Measurements from ENCODE around the gene EDARADD.

The EDARADD gene

DNA sequence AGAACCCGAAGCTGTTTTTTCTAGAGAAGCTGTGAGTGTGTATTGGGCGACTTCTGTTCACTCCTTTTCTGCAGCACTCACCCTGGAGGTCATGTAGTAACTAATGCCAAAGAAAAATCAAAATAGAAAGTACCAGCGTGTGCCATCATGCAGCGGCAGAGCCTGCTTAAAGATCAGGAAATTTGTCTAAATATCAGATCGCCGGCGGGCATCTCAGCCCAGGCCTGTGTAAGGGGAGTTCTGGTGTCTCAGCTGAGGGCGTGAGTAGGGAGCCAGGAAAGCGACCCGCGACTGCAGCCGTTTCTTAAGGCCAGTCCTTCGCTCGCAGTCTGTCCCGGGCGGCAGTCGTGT lies 768 bp downstream of the EDARADD start:
- DNase-seq (ENCODE audit: low read depth), result peak; percentile 8

DNA sequence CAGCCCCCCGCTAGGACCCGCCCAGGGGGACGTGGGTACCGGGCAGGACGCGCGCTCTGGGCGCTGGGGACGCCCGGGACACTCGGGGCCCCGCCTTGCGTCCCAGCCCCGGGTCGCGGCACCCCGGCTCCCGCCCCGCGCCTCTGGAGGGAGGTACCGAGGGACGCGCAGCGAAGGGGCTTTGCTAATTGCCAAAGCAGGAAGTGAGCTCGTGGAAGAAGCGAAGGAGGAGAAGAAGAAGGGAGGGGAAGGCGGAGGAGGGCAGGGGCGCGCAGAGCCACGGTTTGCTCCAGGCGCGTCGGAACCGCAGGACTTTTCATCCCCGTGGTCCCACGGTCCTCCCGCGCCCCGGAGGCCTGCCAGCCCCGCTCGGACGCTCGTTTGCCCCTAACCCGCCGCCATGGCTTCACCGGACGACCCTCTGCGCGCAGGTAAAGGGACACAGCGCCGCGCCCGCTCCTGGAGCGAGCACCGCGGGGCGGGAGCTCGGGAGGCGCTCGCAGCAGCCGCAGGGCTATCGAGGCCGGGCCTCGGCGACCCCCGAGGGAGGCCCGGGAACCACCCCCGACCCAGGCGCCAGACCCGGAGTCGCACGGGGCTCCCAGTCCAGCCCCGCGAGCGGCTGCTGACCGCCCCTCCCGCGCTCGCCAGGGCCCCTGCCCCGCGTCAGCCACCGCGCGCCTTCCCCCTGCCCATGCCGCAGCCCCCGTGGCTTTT lies 1.3 kb downstream of the EDARADD start:
- no peak for DNase-seq (ENCODE audit: low read depth)

DNA sequence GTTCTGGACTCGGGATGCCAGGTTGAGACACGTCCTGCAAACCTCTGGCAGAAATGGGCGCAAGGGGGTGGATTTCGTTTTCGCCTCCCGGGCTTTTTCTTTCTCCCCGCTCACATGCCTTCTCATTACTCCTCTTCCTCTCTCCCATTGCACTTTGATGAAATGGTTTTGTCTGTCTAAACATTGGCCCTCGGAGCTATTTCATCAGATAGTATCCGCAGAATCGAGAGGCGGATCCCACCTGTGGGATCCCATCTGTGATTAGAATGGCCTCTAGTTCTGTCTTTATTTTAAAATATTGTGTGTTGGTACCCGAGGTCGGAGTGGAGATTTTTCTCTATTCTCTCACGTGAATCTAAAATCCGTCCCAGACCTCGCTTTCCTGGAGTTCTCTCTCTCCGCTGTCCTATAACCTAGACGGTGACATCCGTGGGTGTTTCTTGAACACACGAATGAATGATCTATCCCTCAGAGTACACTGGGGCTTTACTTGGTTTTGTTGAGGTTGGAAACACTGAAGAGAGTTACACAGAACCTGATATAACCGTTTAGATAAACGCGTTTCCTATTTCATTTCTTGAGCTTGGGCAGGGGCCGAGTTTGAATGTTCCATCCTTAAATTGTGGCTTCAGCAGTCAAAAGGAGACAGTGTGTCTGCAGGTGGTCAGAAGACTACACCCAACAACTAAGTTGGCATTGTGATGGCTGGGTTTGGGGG lies 2.0 kb downstream of the EDARADD start:
- no peak for DNase-seq (ENCODE audit: low read depth)

DNA sequence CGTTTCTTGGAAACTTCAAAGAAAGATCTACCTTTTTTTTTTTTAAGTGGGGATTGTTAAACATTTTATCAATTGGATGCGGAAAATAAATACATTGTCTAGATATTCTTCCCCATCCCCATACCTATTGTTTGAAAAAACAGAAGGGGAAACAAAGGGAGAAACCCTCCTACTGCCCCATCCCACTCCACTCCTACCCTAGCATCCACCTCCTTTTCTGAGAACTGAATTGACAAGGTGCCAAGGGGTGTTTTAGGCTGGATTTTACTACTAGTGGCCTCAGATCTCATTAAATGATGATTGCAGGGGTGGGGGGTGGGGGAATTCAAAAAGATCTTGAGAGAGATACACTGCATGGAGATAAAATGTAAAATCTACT lies 2.6 kb downstream of the EDARADD start:
- DNase-seq (ENCODE audit: low read depth), result no peak

DNA sequence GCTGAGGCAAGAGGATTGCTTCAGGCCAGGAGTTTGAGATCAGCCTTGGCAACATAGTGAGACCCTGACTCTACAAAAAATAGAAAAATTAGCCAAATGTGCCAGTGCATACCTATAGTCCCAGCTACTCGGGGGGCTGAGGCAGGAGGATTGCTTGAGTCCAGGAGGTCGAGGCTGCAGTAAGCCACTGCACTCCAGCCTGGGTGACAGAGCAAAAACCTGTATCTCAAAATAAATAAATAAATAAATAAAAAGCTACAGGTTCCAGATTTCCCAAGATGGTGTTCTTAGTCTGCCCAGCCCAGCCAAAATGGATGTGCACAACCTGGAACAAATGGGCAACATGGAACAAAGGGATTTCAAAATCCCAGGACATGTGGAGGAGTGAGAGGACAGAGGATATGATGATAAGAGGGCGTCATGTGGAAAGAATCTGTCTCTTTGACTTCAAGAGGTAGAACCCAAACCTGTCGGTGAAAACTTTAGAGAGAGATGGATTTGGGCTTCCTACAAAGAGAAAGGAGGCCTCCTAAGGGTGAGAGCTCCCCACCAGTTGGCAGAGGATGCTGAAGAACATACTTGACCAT lies 3.2 kb downstream of the EDARADD start:
- DNase-seq (ENCODE audit: low read depth), result no peak

DNA sequence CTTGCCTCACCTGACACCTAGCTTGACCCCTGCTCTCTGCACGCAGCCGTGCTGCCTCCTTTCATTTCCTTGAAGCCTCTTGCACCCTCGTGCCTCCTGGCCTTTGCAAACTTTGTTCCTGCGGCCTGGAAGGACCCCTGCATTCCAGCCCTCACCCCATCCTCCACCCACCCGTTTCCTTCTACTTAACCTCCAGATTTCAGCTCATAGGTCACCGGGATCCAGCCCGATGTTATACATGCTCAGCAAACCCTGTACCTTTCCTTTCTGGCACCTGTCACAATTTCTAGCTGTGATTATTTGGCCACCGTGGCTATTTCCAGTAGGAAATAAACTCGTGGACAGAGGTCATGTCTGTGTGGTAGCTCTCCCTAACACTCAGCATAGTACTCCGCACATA lies 4.5 kb downstream of the EDARADD start:
- no peak for DNase-seq (ENCODE audit: low read depth)

DNA sequence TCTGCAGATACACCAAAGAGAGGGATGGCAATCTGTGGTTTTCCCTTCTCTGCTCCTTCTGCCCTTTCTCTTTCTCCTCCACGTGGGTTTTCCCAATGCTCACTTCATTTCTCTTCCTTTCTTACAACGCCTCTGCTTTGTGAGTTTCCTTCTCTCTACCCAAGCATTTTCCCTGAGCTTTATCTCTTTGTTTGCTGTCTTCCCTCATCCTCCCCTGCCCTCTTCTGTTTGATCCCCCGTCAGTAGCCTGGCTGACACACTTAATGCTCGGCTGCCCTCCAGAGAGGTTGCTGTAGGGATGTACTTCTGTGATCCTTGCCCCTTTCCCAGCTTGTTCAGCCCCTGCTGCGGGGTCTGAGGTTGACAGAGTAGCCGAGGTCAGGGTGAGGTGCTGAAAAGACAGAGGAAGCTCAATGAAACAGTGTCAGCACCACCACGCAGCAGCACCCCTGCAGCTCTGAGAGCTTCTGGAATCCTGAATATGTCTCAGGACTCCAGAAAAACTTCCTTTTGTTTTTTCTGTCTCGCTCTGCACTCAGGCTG lies 6.0 kb downstream of the EDARADD start:
- no peak for DNase-seq (ENCODE audit: low read depth)

DNA sequence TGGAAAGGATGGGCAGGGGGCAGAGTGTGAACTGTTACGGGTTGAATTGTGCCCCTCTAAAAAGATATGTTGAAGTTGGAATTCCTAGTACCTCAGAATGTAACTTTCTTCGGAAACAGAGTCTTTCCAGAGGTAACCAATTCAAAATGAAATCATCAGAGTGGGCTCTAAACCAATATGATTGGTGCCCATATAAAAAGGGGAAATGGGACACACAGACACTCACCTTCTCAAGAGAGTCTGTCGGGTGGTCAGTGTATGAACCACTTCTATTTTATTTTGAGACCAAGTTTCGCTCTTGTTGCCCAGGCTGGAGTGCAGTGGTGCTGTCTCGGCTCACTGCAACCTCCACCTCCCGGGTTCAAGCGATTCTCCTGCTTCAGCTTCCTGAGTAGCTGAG lies 7.6 kb downstream of the EDARADD start:
- DNase-seq (ENCODE audit: low read depth), result no peak

DNA sequence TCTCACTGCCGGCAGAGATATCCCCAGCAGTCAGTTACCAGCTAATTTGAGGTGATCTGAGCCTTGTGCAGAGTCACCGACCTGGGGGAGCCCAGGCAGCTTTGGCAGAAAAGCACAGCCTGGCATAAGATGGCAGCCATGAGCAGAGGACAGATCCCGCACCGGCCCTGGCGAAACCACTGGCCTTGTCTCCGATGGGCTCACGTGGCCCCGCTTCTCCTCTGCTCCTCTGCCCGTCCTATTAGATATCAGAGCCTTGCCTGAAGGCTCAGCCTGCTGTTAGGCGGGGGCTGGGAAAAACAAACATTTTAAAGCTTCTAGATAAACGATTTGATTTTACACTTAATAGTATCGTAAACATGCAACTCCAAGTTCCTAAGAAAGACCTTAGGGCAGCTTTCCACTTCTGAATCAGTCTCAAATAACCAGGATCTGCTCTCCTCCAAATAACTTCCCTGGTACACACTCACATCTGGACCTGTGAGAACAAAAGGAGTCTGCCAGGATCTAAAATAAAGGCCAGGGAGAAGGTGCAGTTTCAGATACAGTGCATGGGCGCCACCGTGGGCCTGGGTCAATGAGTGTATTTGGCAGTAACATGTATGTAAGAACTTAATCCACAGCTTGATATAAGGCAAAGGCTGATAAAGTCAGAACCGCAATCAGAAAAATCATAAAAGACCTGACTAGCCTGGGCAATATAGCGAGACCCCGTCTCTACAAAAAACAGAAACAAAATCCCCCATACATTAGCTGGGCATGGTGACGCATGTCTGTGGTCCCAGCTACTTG lies 10.0 kb downstream of the EDARADD start:
- no peak for DNase-seq (ENCODE audit: low read depth)

DNA sequence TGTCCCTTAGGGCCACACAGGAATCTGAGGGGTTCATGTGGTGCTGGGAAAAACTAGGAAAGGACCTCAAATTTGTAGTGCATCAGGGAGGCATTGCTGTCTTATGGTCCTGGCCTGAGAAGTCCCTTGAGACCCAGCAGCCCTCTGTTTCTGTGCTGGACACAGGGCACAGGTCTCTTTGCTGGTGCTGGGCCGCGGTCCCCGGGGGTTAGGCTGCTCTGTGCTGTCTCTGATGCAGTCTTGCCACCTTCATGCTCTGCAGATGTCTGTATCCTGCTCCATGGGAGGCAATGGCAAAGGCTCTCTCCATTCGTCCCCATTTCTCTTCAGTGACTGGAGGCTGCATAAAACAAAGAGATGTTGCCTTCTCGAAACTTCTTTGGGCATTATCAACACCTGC lies 13.0 kb downstream of the EDARADD start:
- no peak for DNase-seq (ENCODE audit: low read depth)

DNA sequence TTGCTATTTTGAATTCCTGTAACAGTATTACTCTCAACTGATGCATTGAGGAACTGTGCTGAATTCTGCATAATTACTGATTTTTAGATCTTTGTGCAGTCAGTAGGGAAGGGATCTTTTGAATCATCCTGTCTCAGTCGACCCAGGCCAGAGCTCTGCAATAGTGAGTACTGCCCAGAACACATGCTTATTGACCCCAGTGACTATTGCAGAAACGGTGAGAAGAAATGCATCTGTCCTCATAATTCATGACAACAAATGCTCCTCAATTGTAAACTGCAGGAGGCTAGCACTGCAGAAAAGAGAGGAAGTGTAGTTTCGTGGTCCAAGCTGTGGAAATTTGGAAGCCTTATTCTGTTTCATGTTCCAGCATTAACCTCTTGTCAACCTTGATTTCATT lies 19.6 kb downstream of the EDARADD start:
- DNase-seq (ENCODE audit: low read depth), result no peak

DNA sequence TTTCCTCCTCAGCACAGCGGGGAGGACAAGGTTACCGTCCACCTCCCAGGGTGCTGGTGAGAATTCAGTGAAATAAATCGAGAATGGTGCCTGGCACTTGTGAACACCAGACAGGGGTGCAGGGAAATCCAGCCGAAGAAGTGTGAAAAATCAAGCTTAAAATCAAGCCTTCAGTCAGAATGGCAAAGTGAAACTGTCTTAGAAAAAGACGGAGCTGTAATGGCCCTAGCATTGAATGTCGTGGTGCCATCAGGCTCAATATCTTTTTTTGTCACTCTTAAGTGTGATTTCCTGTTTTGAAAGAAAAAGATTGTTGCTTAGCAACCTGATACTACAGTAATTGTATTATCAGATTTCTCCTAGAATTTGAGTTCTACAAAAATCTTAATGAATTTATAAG lies 22.1 kb downstream of the EDARADD start:
- no peak for DNase-seq (ENCODE audit: low read depth)

DNA sequence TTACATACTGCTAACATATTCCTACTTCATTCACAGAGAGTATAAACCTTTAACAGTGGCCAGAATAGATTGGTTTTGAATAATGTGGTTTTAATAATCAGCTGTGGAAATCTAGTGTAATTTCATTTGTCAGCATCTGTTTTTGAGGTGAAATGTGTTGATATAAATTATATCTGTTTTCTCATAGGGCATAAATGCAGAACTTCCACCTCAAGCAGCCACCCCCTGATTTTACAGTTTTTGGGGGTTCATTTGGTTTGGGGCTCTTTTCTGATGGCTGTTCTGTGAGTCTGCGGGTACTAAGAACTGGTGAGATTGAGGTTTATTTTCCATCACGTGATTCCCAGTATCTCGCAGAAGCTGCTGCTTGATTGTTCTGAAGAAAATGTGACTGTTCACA lies 23.2 kb downstream of the EDARADD start:
- no peak for DNase-seq (ENCODE audit: low read depth)

DNA sequence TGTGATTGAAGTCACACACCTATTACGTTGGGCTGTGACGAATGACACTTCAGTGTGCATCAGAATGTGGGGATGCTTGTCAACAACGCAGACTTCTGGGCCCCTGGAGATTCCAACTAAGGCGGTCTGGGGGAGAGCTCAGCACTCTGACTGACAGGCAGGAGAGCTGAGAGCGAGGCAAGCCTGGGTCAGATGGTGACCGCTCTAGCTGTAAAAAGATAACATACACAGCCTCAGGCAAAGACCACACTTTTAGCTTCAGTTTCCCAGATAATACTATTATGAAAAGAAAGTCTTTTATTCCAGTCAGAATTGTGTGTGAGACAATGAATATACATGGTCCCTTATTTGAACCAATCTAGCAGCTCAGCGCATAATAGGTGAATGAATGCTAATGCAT lies 25.4 kb downstream of the EDARADD start:
- DNase-seq (ENCODE audit: low read depth), result no peak

DNA sequence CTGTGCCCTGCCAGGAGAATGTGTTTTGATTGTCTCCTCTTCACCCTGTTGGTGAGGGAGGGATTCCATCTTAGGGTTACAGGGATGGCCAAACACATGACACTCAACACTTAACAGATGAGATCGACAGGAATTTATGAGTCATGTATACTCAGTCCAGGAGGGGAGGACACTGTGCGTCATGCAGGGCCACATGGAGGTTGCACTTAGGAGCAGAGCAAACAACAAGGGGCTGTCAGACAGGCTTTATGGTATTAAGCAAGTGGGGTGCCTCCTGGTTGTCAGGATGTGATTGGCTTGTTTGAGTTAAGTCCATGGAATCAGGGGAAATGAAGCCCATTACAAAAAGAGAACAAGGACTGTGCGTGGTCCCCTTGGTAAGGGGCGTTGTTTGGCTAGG lies 26.9 kb downstream of the EDARADD start:
- DNase-seq (ENCODE audit: low read depth), result peak; percentile 34

DNA sequence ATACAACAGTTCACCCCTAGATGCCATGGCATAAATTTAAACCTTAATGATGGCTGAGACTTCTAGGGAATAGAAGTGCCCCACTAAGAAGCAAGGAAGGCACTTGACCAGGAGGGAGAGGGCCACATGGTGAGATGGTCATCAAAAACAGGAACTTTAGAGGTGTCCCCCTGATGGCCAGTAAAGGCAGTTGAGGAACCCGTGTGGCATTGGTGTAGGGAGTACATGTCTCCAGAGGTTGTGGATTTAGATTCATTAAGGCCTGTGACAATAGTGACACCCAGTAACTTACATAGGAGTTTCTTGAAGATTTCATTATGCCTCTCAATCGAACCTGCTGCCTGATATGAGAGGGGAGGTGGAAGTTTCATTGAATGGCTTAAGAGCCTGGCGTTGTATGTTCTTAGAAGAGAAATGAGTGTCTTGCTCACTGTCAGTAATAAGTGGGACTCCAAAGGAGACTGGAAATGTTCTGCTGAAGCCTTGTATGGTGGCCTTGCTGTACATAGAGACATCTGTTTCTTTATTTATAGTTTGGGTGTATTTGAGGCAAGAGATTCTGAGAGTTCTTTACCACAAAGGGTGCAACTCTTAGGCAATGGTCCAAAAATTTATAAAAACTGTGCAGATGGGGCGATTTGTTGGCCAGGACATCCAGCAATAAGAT lies 27.9 kb downstream of the EDARADD start:
- DNase-seq (ENCODE audit: low read depth), result no peak

DNA sequence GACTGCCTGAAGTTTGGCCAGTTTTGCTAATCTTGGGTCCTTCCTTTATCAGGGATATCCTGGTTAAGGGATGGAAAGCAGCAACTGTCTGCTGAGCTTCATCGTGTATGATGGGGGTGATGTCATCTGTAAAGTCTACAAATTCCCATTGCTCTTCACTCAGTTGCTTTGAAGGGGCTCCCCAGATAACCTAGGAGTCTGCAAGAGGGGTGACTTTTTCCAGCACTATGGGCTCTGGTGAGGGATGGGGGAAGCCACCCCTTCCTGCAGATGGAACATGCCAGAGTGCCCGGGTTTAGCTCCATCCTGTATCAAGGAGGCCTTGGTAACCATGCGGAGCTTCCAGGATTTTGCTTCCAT lies 28.4 kb downstream of the EDARADD start:
- no peak for DNase-seq (ENCODE audit: low read depth)

DNA sequence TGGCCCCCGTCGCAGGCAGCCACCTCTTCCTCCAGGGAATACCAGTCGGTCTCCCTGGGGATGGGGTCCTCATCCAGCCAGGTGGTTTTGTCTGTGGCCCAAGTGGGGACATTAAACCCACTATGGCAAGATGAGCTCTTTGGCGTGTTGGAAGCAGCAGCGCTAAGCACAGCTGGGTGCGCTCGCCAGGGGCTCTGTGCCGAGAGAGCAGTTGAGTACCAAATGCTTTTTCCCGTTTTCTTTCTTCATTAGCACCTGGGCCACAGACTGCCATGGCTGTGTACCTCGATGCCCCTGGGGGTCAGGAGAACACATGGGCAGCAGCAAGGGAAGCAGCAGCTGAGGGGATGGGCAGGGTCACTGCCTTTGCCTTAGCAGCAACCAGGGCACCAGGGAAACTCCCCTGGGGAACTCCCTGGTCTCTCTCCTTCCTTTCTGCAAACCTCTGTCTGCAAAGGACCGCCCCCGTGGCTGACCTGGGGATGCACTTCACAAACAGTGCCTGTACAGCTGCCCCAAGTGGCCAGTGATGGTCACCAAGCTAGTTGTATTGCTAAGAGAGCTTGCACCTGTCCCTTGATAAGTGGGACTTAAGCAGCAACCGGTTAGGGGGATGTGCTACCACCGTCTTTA lies 31.1 kb downstream of the EDARADD start:
- DNase-seq (ENCODE audit: low read depth), result no peak

DNA sequence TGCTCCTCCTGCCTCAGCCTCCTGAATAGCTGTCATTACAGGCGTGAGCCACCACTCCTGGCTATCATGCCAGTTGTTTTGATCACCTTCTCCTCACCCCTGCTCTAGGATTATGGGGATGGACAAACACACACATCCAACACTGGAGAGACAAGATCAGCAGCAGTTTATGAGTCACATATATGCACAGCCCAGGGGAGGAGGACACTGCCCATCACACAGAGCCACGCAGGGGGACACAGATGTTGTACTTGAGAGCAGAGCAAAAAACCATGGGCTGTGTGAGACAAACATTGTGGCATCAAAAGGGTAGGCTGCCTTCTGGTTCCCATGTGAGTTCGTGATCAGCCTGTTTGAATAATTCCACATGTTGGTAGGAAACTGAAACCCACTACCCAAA lies 32.1 kb downstream of the EDARADD start:
- no peak for DNase-seq (ENCODE audit: low read depth)

DNA sequence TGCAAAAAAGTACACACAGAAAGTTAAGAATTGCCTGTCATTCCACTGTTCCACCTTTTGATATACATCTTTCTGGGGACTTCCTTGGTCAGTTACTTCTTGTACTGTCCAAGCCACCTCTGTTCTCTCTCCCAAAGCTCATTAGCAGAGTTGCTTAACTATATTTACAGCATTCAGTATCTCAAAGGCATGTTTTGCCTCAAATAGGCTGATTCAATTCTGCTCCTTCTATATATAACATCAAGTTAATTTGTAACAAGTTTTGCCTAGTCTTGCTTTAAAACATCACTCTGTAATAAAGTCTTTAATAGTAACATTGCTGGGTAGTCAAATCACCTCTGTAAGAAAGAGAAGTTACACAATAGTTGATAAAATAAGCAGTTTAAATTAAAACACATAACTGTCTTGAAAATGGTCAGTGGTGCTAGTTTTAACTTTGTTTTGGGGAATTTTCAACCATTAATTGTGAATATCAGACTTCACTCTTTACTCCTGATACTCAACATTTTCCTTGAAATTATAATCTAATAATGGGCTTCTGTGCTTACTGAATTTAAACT lies 35.7 kb downstream of the EDARADD start:
- no peak for DNase-seq (ENCODE audit: low read depth)

DNA sequence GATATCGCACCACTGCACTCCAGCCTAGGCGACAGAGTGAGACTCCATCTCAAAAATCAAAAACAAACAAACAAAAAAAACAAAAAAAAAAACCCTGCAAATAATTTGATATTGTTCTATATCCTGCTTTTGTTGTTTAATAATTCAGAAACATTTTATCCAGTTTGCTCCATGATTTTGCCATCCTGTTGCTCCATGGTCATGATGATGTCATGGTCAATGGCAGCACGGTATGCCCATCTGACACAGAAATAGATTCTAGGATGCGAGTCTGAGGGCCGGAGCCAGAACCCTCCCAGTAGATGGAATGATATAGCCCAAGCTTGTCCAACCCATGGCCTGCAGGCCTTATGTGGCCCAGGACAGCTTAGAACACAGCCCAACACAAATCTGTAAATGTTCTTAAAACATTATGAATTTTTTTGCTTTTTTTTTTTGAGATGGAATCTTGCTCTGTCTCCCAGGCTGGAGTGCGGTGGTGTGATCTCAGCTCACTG lies 39.8 kb downstream of the EDARADD start:
- no peak for DNase-seq (ENCODE audit: low read depth)

Measured in iris pigment epithelial cell (primary cell).